Activated CD4-positive, alpha-beta memory T cell treated with anti-CD3 and anti-CD28 coated beads, Interleukin-2, amount 10 ng/mL, durations not matched to agents 7 days and 5 days (primary cell): ENCODE measurements around the gene TTC31. TPM values are rescaled to one million over a fixed set of nuclear protein-coding genes. Genes with fewer than 3 reads are reported as not detected.
A peak's percentile ranks its signal among the peaks of the same experiment; 100 is the strongest.
"Not testable (repeated sequence)": the region's sequence is repeated elsewhere in the genome, so short reads cannot be mapped to it uniquely, and the experiment has no call there.

ENCODE experiments used
- CTCF ChIA-PET: fragments of 350-600 bp; sonication (Branson Sonifier 250); formaldehyde crosslinking; loops from one replicate; lab custom pipeline; 2021; ENCODE audit warnings: antibody characterized with exemption, inconsistent platforms; lab: Charles Lee
- POLR2A ChIA-PET: fragments of 350-600 bp; sonication (Branson Sonifier 250); formaldehyde crosslinking; loops from one replicate; lab custom pipeline; 2021; ENCODE audit warnings: antibody characterized with exemption; lab: Charles Lee
- DNase-seq: peaks from one replicate; pipeline ENCODE4 v3.0.0-alpha.2; 2020
- H3K27ac Mint-ChIP-seq: one replicate; pipeline ENCODE4 v1.8.0; 2021; ENCODE audit warnings: mild to moderate bottlenecking, mixed read lengths
- H3K27me3 Mint-ChIP-seq: one replicate; pipeline ENCODE4 v1.8.0; 2021; ENCODE audit warnings: mixed read lengths
- H3K36me3 Mint-ChIP-seq: one replicate; pipeline ENCODE4 v1.8.0; 2021; ENCODE audit warnings: low read depth, mixed read lengths
- H3K4me1 Mint-ChIP-seq: one replicate; pipeline ENCODE4 v1.8.0; 2021; ENCODE audit warnings: mixed read lengths
- H3K4me3 Mint-ChIP-seq: one replicate; pipeline ENCODE4 v1.8.0; 2021; ENCODE audit warnings: mild to moderate bottlenecking, mixed read lengths
- H3K9me3 Mint-ChIP-seq: one replicate; pipeline ENCODE4 v1.8.0; 2021; ENCODE audit warnings: mixed read lengths
- total RNA-seq, 2 experiments: library from RNA; stranded (reverse); gene quantifications; one replicate each; pipeline ENCODE4 v1.2.3, GENCODE V29; 2021

TTC31 gene
- total RNA-seq, 2 experiments from 2014 or later, result 42.3 to 42.9 TPM

- H3K4me1 Mint-ChIP-seq, result peaks cover 38% of the 10 kb centered on the region
- no peaks in the 10 kb centered on the region for H3K9me3 Mint-ChIP-seq
- no peaks in the 10 kb centered on the region for H3K27me3 Mint-ChIP-seq
- ChIA-PET POLR2A (interaction anchor here (0.7 to 4.0 kb wide), 20 partner anchors 8 to 644 kb away, joined by 3 to 81 read pairs (median 4); partner anchors contain the start of genes AUP1, CCDC142, DQX1 and HTRA2), CTCF (interaction anchor here (0.8 to 2.9 kb wide), 10 partner anchors 10 to 116 kb away, joined by 3 to 34 read pairs (median 6); partner anchors contain the start of genes AUP1, CCDC142, DQX1 and HTRA2)
- no peak for DNase-seq
- peak overlapping the region; percentile 98 for H3K27ac Mint-ChIP-seq
- H3K4me3 Mint-ChIP-seq, result peak overlapping the region; percentile 97
- H3K36me3 Mint-ChIP-seq, result peaks cover 47% of the 10 kb centered on the region
Measured at GRCh38 chr2:74472945-74473258, 10.0 kb upstream of the TTC31 start.

GRCh38 chr2:74474481-74474880 lies 8.4 kb upstream of the TTC31 start:
- Mint-ChIP-seq H3K9me3 (no peaks in the 10 kb centered on the region), H3K4me1 (peaks cover 44% of the 10 kb centered on the region), H3K27me3 (no peaks in the 10 kb centered on the region), H3K4me3 (no peak overlapping the region), H3K27ac (peak overlapping the region; percentile 31), H3K36me3 (peaks cover 52% of the 10 kb centered on the region)
- ChIA-PET CTCF (interaction anchor here (0.9 to 1.7 kb wide), 3 partner anchors 9 to 92 kb away, joined by 3 to 8 read pairs (median 3); partner anchors contain the start of genes CCDC142, TTC31 and WBP1), POLR2A (interaction anchor here (1.2 to 4.0 kb wide), 4 partner anchors 7 to 55 kb away, joined by 3 to 81 read pairs (median 8); partner anchors contain the start of genes AUP1, CCDC142, HTRA2 and TTC31)
- no peak for DNase-seq

- Mint-ChIP-seq H3K27ac (peak overlapping the region; percentile 50), H3K9me3 (no peaks in the 10 kb centered on the region), H3K27me3 (no peaks in the 10 kb centered on the region), H3K4me3 (no peak overlapping the region), H3K36me3 (peaks cover 53% of the 10 kb centered on the region), H3K4me1 (peaks cover 44% of the 10 kb centered on the region)
- DNase-seq, result no peak
- CTCF ChIA-PET, result interaction anchor here (0.9 to 1.7 kb wide), 5 partner anchors 9 to 91 kb away, joined by 3 to 8 read pairs (median 3); partner anchors contain the start of genes CCDC142, DQX1, TTC31 and WBP1
- POLR2A ChIA-PET, result interaction anchor here (1.2 to 4.0 kb wide), 5 partner anchors 7 to 55 kb away, joined by 3 to 81 read pairs (median 6); partner anchors contain the start of genes AUP1, CCDC142, HTRA2 and INO80B
Measured at GRCh38 chr2:74474899-74475298, 8.0 kb upstream of the TTC31 start.

GRCh38 chr2:74481431-74481830 lies 1.4 kb upstream of the TTC31 start:
- Mint-ChIP-seq H3K4me1 (peaks cover 49% of the 10 kb centered on the region), H3K9me3 (no peaks in the 10 kb centered on the region), H3K27me3 (no peaks in the 10 kb centered on the region), H3K4me3 (peak overlapping the region; percentile 99), H3K27ac (peak overlapping the region; percentile 49), H3K36me3 (peaks cover 42% of the 10 kb centered on the region)
- no peak for DNase-seq
- ChIA-PET POLR2A (interaction anchor here (0.9 to 4.7 kb wide), 15 partner anchors 9 to 106 kb away, joined by 3 to 103 read pairs (median 20); partner anchors contain the start of genes AUP1, HTRA2, INO80B and LBX2), CTCF (interaction anchor here (1.5 to 8.2 kb wide), 11 partner anchors 9 to 106 kb away, joined by 5 to 107 read pairs (median 9); partner anchors contain the start of genes AUP1, C2orf81, DQX1 and HTRA2)

- Mint-ChIP-seq H3K27me3 (no peaks in the 10 kb centered on the region), H3K4me3 (peak overlapping the region; percentile 99), H3K9me3 (no peaks in the 10 kb centered on the region), H3K27ac (peak overlapping the region; percentile 98), H3K4me1 (peaks cover 51% of the 10 kb centered on the region), H3K36me3 (peaks cover 43% of the 10 kb centered on the region)
- DNase-seq, result peak; percentile 62
- ChIA-PET CTCF (interaction anchor here (0.8 to 8.2 kb wide), 22 partner anchors 8 to 475 kb away, joined by 3 to 107 read pairs (median 7); partner anchors contain the start of genes AUP1, C2orf81, DQX1 and HTRA2), POLR2A (interaction anchor here (0.6 to 4.7 kb wide), 25 partner anchors 9 to 362 kb away, joined by 3 to 103 read pairs (median 9); partner anchors contain the start of genes AUP1, DOK1, DQX1 and HTRA2)
Measured at GRCh38 chr2:74481961-74482800, 700 bp upstream of the TTC31 start.

GRCh38 chr2:74483675-74484164 lies 839 bp downstream of the TTC31 start:
- POLR2A ChIA-PET, result interaction anchor here (1.0 to 4.7 kb wide), 17 partner anchors 9 to 305 kb away, joined by 3 to 103 read pairs (median 16); partner anchors contain the start of genes AUP1, HTRA2, INO80B and LBX2
- Mint-ChIP-seq H3K27ac (peak overlapping the region; percentile 98), H3K4me1 (peaks cover 48% of the 10 kb centered on the region), H3K4me3 (peak overlapping the region; percentile 99), H3K36me3 (peaks cover 38% of the 10 kb centered on the region)
- CTCF ChIA-PET, result interaction anchor here (1.2 to 8.2 kb wide), 14 partner anchors 9 to 104 kb away, joined by 3 to 107 read pairs (median 10); partner anchors contain the start of genes AUP1, DQX1, HTRA2 and INO80B
- not testable (repeated sequence) for DNase-seq, H3K27me3 Mint-ChIP-seq, H3K9me3 Mint-ChIP-seq

- CTCF ChIA-PET, result interaction anchor here (2.3 to 8.2 kb wide), 3 partner anchors 44 to 102 kb away, joined by 10 to 107 read pairs (median 90); partner anchors contain the start of genes AUP1 and HTRA2
- no peak for DNase-seq
- H3K27ac Mint-ChIP-seq, result no peak overlapping the region
- H3K27me3 Mint-ChIP-seq, result no peaks in the 10 kb centered on the region
- H3K4me1 Mint-ChIP-seq, result peaks cover 28% of the 10 kb centered on the region
- no peak overlapping the region for H3K4me3 Mint-ChIP-seq
- H3K9me3 Mint-ChIP-seq, result no peaks in the 10 kb centered on the region
- POLR2A ChIA-PET, result no interaction called here
- H3K36me3 Mint-ChIP-seq, result peaks cover 32% of the 10 kb centered on the region
Measured at GRCh38 chr2:74486141-74486540, 3.3 kb downstream of the TTC31 start.

- Mint-ChIP-seq H3K27me3 (no peaks in the 10 kb centered on the region), H3K27ac (no peak overlapping the region), H3K4me3 (no peak overlapping the region), H3K4me1 (peaks cover 16% of the 10 kb centered on the region), H3K9me3 (no peaks in the 10 kb centered on the region), H3K36me3 (peaks cover 46% of the 10 kb centered on the region)
- no peak for DNase-seq
- ChIA-PET POLR2A (interaction anchor here (0.7 to 1.1 kb wide), 2 partner anchors 12 to 31 kb away, joined by 3 read pairs; partner anchors contain the start of gene WBP1), CTCF (interaction anchor here (1.3 kb wide), 1 partner anchor 9 kb away, joined by 5 read pairs; no protein-coding TSS in a partner anchor)
Measured at GRCh38 chr2:74488643-74489481, 6.0 kb downstream of the TTC31 start.

- ChIA-PET POLR2A (no interaction called here), CTCF (interaction anchor here (1.3 kb wide), 1 partner anchor 8 kb away, joined by 5 read pairs; no protein-coding TSS in a partner anchor)
- no peak overlapping the region for H3K27ac Mint-ChIP-seq
- H3K36me3 Mint-ChIP-seq, result peaks cover 51% of the 10 kb centered on the region
- H3K27me3 Mint-ChIP-seq, result no peaks in the 10 kb centered on the region
- peaks cover 11% of the 10 kb centered on the region for H3K4me1 Mint-ChIP-seq
- H3K9me3 Mint-ChIP-seq, result no peaks in the 10 kb centered on the region
- H3K4me3 Mint-ChIP-seq, result no peak overlapping the region
- DNase-seq, result no peak
Measured at GRCh38 chr2:74489906-74490305, 7.0 kb downstream of the TTC31 start.

- H3K9me3 Mint-ChIP-seq, result no peaks in the 10 kb centered on the region
- ChIA-PET POLR2A (interaction anchor here (3.3 kb wide), 1 partner anchor 9 kb away, joined by 16 read pairs; the partner anchor contains the start of genes CCDC142 and TTC31), CTCF (interaction anchor here (1.1 to 2.3 kb wide), 2 partner anchors 9 to 97 kb away, joined by 5 to 6 read pairs; partner anchors contain the start of genes CCDC142 and TTC31)
- no peaks in the 10 kb centered on the region for H3K27me3 Mint-ChIP-seq
- peaks cover 44% of the 10 kb centered on the region for H3K36me3 Mint-ChIP-seq
- DNase-seq, result no peak
- H3K4me3 Mint-ChIP-seq, result no peak overlapping the region
- no peak overlapping the region for H3K27ac Mint-ChIP-seq
- peaks cover 3% of the 10 kb centered on the region for H3K4me1 Mint-ChIP-seq
Measured at GRCh38 chr2:74491648-74492544, 9.0 kb downstream of the TTC31 start.
